Astrocyte of the spinal cord (primary cell): ENCODE measurements around the gene S100A8.

Experiments
- DNase-seq: peaks from one replicate; pipeline ENCODE4 v3.0.0; 2011; ENCODE audit warnings: low read depth, low spot score
- H3K4me3 ChIP-seq: 2 replicates; pipeline ENCODE4 v1.5.1; 2011; ENCODE audit warnings: low read depth, mild to moderate bottlenecking, low read length, moderate library complexity
- CTCF ChIP-seq: IDR thresholded peaks from 2 replicates; pipeline ENCODE4 v1.5.1; 2012; ENCODE audit warnings: low read depth, mild to moderate bottlenecking, low read length, inconsistent platforms
- in situ Hi-C: cut with HindIII; loops from 2 replicates; pipeline ENCODE4 v1.10.0; 2017; ENCODE audit warnings: low sequenced_read_pairs

The S100A8 gene

GRCh38 chr1:153364766-153365666 lies 25.9 kb downstream of the S100A8 start:
- no peak for TF ChIP-seq CTCF
- H3K4me3 ChIP-seq, result no peak overlapping the region
- in situ Hi-C loops, result no loop called here
- no peak for DNase-seq

- no peak overlapping the region for H3K4me3 ChIP-seq
- TF ChIP-seq CTCF, result no peak
- in situ Hi-C loops, result no loop called here
- DNase-seq, result no peak
Observed at GRCh38 chr1:153364156-153364555, 26.7 kb downstream of the S100A8 start.

- no peak overlapping the region for H3K4me3 ChIP-seq
- DNase-seq, result no peak
- in situ Hi-C loops, result no loop called here
- no peak for TF ChIP-seq CTCF
Observed at GRCh38 chr1:153363641-153364040, 27.2 kb downstream of the S100A8 start.

GRCh38 chr1:153362187-153362775 lies 28.6 kb downstream of the S100A8 start:
- TF ChIP-seq CTCF, result no peak
- in situ Hi-C loops, result no loop called here
- no peak for DNase-seq
- H3K4me3 ChIP-seq, result no peak overlapping the region

GRCh38 chr1:153361480-153362109 lies 29.3 kb downstream of the S100A8 start:
- H3K4me3 ChIP-seq, result no peak overlapping the region
- in situ Hi-C loops, result no loop called here
- TF ChIP-seq CTCF, result no peak
- DNase-seq, result no peak

GRCh38 chr1:153360592-153361479 lies 30.0 kb downstream of the S100A8 start:
- no peak for TF ChIP-seq CTCF
- DNase-seq, result no peak
- no peak overlapping the region for H3K4me3 ChIP-seq
- in situ Hi-C loops, result no loop called here
